Measurements from ENCODE around the gene KRTAP9-3.
"Not testable (repeated sequence)": the region's sequence is repeated elsewhere in the genome, so short reads cannot be mapped to it uniquely, and the experiment has no call there.

The KRTAP9-3 gene

DNA sequence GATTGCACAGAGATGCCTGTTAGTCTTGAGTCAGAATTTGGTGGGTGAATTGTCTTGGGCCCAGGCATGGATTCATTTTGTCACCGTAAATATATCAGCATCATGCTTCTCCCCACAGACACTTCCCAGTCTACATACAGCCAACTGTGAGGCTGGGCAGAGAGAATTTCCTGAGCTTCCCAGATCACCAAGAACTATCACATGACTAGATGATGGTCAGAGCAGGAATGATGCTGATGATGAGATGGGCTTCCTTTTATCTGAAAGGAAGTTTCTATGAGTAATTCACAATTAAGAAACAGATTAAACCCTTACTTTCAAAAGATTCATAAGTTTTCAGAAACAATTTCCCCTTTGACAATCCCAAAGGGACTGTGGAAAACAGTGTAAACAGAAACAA is 22.6 kb downstream of the KRTAP9-3 start:
- no peak for DNase-seq

- not testable (repeated sequence) for DNase-seq
Observed at GRCh38 chr17:41255381-41256290, 23.4 kb downstream of the KRTAP9-3 start, which contains the start of gene KRTAP9-9. Gene KRTAP9-9 (plus strand): TSS chr17:41255384.

GRCh38 chr17:41256291-41256685 is 24.0 kb downstream of the KRTAP9-3 start:
- no peak for DNase-seq

GRCh38 chr17:41258406-41258805 is 26.2 kb downstream of the KRTAP9-3 start:
- DNase-seq = no peak

- no peak for DNase-seq
Observed at GRCh38 chr17:41263212-41263611, 31.0 kb downstream of the KRTAP9-3 start.

GRCh38 chr17:41264599-41264998 is 32.4 kb downstream of the KRTAP9-3 start:
- no peak for DNase-seq

DNA sequence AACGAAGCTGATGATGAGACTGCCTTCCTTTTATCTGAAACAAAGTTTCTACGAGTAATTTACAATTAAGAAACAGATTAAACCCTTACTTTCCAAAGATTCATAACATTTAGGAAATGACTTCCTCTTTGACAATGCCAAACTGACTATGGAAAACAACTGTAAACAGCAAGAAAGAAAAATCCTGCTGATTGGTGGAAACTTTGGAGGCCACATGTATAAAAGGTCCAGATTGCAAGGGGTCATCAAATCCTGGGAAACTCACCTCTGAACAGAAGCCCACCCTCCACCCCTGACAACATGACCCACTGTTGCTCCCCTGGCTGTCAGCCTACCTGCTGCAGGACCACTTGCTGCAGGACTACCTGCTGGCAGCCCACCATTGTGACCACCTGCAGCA is 32.8 kb downstream of the KRTAP9-3 start, which contains the start of gene KRTAP9-6:
TSS of gene KRTAP9-6 (plus strand) at position 301 of the 400 bp plus-strand sequence. CDS start at position 301, 0 bp downstream.
- no peak for DNase-seq

- no peak for DNase-seq
Observed at GRCh38 chr17:41267711-41268110, 35.5 kb downstream of the KRTAP9-3 start.

DNA sequence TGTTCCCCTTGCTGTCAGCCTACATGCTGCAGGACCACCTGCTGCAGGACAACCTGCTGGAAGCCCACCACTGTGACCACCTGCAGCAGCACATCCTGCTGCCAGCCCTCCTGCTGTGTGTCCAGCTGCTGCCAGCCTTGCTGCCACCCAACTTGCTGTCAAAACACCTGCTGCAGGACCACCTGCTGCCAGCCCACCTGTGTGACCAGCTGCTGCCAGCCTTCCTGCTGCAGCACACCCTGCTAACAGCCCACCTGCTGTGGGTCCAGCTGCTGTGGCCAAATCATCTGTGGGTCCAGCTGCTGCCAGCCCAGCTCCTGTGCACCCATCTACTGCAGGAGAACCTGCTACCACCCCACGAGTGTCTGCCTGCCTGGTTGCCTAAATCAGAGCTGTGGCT is 39.1 kb downstream of the KRTAP9-3 start:
- not testable (repeated sequence) for DNase-seq

DNA sequence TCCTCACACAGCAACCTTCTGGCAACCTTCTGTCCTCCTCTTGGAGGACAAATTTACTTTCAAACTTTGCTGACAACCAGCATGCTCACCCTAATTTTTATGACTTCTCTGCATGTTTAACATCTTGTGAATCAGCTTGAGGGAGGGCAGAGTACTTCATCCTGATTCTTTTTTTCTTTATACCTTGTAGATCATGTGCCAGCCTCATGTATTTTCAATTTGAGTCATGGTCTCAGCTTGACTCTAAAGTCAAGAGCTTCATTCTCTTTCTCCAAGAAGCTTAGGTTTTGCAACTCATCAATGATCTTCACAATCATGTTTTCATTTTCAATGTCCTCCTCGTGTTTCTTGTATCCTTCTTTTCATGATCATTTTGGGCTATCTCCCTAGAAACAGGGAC is 39.6 kb downstream of the KRTAP9-3 start:
- no peak for DNase-seq

DNA sequence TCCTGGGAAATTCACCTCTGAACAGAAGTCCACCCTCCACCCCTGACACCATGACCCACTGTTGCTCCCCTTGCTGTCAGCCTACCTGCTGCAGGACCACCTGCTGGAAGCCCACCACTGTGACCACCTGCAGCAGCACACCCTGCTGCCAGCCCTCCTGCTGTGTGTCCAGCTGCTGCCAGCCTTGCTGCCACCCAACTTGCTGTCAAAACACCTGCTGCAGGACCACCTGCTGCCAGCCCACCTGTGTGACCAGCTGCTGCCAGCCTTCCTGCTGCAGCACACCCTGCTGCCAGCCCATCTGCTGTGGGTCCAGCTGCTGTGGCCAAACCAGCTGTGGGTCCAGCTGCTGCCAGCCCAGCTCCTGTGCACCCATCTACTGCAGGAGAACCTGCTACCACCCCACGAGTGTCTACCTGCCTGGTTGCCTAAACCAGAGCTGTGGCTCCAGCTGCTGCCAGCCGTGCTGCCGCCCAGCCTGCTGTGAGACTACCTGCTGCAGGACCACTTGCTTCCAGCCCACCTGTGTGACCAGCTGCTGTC is 43.5 kb downstream of the KRTAP9-3 start, which contains the start of gene KRTAP9-7:
TSS of gene KRTAP9-7 (plus strand) at position 51 of the 543 bp plus-strand sequence. CDS start at position 51, 0 bp downstream.
- not testable (repeated sequence) for DNase-seq

DNA sequence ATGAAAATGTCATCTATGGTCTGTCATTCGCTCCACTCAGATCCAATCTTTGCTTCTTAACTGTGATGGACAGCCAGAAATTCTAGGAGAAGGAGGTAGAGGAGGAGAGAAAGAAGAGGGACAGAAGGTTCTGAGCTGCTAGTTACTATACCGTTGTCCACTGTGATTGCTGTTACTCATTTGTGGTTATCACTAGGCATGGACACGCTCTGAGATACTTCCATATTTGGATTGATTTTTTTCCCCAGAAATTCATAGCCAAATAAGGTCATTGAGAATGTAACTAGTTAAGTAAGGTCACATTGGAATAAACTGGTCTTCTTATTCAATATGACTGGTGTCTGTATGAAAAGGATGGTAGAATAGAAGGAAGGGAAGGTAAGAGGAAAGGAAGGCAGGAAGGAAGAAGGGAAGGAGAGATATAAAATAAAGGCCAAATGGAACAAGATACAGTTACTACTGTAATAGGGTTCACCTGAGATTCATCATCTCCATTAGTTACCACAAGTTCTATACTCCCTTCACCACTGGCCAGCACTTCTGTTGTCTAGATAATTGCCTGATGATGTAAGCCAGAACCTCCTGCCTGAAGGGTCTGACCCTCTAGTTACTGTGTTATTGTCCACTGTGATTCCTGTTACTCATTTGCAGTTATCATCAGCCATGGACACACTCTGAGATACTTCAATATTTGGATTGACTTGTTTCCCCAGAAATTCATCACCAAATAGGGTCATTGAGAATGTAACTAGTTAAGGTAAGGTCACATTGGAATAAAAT is 46.1 kb downstream of the KRTAP9-3 start:
- no peak for DNase-seq
